ENCODE results near the gene PNPO.

The PNPO gene

DNA sequence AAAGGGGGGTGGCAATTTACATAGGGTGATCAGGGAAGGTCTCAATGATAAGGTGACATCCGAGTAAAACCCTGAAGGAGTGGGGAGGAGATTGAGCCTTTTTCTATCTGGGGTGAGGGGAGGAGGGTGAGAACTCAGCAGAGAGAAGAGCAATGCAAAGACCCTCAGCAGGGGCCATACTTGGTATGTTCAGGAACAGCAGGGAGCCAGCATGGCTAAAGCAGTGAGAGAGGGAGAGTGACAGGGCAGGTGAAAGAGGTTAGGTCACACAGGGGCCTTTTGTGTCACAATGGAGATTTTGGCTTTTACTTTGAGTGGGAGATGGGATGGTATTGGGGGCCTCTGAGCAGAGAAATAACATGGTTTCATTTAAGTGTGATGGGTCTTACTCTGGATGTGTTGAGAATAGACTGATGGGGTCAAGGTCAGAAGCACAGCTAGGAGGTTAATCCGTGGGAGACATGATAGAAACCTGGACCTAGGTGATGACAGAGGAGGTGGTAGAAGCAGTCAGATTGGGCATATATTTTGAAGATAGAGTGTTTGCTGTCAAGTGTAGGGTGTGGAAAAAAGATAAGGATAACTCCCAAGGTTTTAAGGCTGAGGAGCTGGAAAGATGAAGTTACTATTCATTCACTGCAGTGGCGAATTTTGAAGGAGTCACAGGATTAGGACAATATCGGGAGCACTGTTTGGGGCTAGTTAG, 39.2 kb upstream of the PNPO start:
- peaks cover 7% of the 10 kb centered on the region for H3K4me1 ChIP-seq (ENCODE audit: control insufficient read depth, insufficient read depth, low read length)
- WGBS (ENCODE audit: insufficient coverage, insufficient read length): no CpG with 5 or more reads among the region's 4 CpGs
- no peaks in the 10 kb centered on the region for H3K9me3 ChIP-seq (ENCODE audit: control insufficient read depth, insufficient read depth, low read length)
- no peaks in the 10 kb centered on the region for H3K27me3 ChIP-seq (ENCODE audit: control insufficient read depth, insufficient read depth, low read length)
- H3K36me3 ChIP-seq (ENCODE audit: control insufficient read depth, insufficient read depth, low read length): no peaks in the 10 kb centered on the region; the same call in 1 of the 2 replicates
- H3K4me3 ChIP-seq (ENCODE audit: low read length): no peak overlapping the region
- no peak overlapping the region for H3K27ac ChIP-seq (ENCODE audit: low read length)
- DNase-seq (ENCODE audit: low read depth, low spot score): peak; percentile 35

DNA sequence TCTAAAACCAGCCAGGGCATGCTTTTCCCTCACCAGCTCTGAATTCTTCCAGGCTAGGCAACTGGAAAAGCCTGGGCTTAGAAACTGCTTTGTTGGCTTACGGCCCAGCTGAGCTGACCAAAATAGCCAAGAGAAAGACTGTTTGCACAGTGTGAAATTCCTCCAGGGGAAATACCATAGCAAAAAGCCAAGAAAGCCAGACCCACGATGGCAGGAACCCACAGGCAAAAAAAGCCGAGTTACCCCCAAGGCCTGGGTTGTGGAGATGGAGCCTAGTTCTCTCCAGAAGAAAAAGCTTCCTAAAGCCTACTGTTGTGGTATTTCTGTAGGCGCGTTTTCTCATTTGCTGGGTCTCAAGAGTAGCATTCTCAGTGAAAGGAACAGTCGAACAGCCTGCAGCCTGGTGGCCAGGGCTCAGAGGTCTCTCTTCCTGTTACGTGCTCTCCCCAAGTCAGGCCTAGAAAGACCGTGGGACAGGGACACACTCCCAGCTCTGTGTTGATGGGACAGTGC, 36.1 kb upstream of the PNPO start:
- Histone ChIP-seq H3K4me1 (ENCODE audit: control insufficient read depth, insufficient read depth, low read length) (peaks cover 7% of the 10 kb centered on the region), H3K27ac (ENCODE audit: low read length) (no peak overlapping the region), H3K9me3 (ENCODE audit: control insufficient read depth, insufficient read depth, low read length) (no peaks in the 10 kb centered on the region), H3K27me3 (ENCODE audit: control insufficient read depth, insufficient read depth, low read length) (no peaks in the 10 kb centered on the region), H3K36me3 (ENCODE audit: control insufficient read depth, insufficient read depth, low read length) (no peaks in the 10 kb centered on the region; the same call in 1 of the 2 replicates), H3K4me3 (ENCODE audit: low read length) (no peak overlapping the region)
- WGBS (ENCODE audit: insufficient coverage, insufficient read length): no CpG with 5 or more reads among the region's 8 CpGs
- DNase-seq (ENCODE audit: low read depth, low spot score): no peak

- Histone ChIP-seq H3K9me3 (ENCODE audit: control insufficient read depth, insufficient read depth, low read length) (no peaks in the 10 kb centered on the region), H3K36me3 (ENCODE audit: control insufficient read depth, insufficient read depth, low read length) (no peaks in the 10 kb centered on the region; the same call in 1 of the 2 replicates), H3K27me3 (ENCODE audit: control insufficient read depth, insufficient read depth, low read length) (no peaks in the 10 kb centered on the region), H3K27ac (ENCODE audit: low read length) (no peak overlapping the region), H3K4me1 (ENCODE audit: control insufficient read depth, insufficient read depth, low read length) (peaks cover 5% of the 10 kb centered on the region), H3K4me3 (ENCODE audit: low read length) (no peak overlapping the region)
- WGBS (ENCODE audit: insufficient coverage, insufficient read length): no CpG with 5 or more reads among the region's 3 CpGs
- no peak for DNase-seq (ENCODE audit: low read depth, low spot score)
These were observed 34.9 kb upstream of the PNPO start for GRCh38 chr17:47906443-47906842.

GRCh38 chr17:47907932-47908562, 33.3 kb upstream of the PNPO start:
- Histone ChIP-seq H3K27me3 (ENCODE audit: control insufficient read depth, insufficient read depth, low read length) (no peaks in the 10 kb centered on the region), H3K36me3 (ENCODE audit: control insufficient read depth, insufficient read depth, low read length) (no peaks in the 10 kb centered on the region; the same call in 1 of the 2 replicates), H3K9me3 (ENCODE audit: control insufficient read depth, insufficient read depth, low read length) (no peaks in the 10 kb centered on the region), H3K4me1 (ENCODE audit: control insufficient read depth, insufficient read depth, low read length) (peaks cover 2% of the 10 kb centered on the region; the same call in 1 of the 2 replicates), H3K27ac (ENCODE audit: low read length) (no peak overlapping the region), H3K4me3 (ENCODE audit: low read length) (no peak overlapping the region)
- DNase-seq (ENCODE audit: low read depth, low spot score): no peak
- WGBS (ENCODE audit: insufficient coverage, insufficient read length): no CpG with 5 or more reads among the region's 8 CpGs

- Histone ChIP-seq H3K27me3 (ENCODE audit: control insufficient read depth, insufficient read depth, low read length) (no peaks in the 10 kb centered on the region), H3K9me3 (ENCODE audit: control insufficient read depth, insufficient read depth, low read length) (no peaks in the 10 kb centered on the region), H3K36me3 (ENCODE audit: control insufficient read depth, insufficient read depth, low read length) (peaks cover 5% of the 10 kb centered on the region), H3K4me1 (ENCODE audit: control insufficient read depth, insufficient read depth, low read length) (no peaks in the 10 kb centered on the region), H3K4me3 (ENCODE audit: low read length) (no peak overlapping the region), H3K27ac (ENCODE audit: low read length) (no peak overlapping the region)
- DNase-seq (ENCODE audit: low read depth, low spot score): no peak
- WGBS (ENCODE audit: insufficient coverage, insufficient read length): no CpG with 5 or more reads among the region's 2 CpGs
These were observed 28.3 kb upstream of the PNPO start for GRCh38 chr17:47913050-47913449.

DNA sequence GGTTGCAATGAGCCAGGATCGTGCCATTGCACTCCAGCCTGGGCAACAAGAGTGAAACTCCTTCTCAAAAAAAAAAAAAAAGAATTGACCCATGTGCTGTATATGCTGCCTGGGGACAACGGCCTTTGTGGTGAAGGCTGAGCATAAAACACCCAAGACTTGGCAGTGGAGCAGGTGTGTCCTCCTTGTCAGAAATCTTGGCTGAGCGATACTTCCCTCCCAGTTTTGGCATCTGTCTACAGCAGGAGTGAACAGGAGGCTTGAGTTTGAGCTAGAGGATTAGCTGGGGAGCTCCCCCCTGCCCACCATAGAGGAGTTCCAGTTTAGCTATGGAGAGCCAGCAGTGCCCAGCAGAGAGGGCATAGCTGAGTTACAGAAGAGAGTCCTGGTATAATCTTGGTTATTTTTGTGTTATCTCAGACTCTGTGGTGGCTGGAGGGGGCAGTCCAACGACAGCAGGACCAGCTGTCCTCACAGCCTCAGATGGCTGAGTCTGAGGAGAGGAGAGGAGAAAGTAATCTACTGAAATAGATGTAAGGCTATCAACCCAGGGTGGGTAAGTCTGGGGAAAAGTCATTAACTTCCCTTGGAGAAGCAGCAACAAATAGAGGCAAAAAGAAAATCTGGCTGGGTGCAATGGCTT, 26.9 kb upstream of the PNPO start:
- no peak for DNase-seq (ENCODE audit: low read depth, low spot score)
- Histone ChIP-seq H3K4me1 (ENCODE audit: control insufficient read depth, insufficient read depth, low read length) (no peaks in the 10 kb centered on the region), H3K27me3 (ENCODE audit: control insufficient read depth, insufficient read depth, low read length) (no peaks in the 10 kb centered on the region), H3K36me3 (ENCODE audit: control insufficient read depth, insufficient read depth, low read length) (peaks cover 5% of the 10 kb centered on the region), H3K27ac (ENCODE audit: low read length) (no peak overlapping the region), H3K4me3 (ENCODE audit: low read length) (no peak overlapping the region), H3K9me3 (ENCODE audit: control insufficient read depth, insufficient read depth, low read length) (no peaks in the 10 kb centered on the region)
- no CpG with 5 or more reads among the region's 4 CpGs for WGBS (ENCODE audit: insufficient coverage, insufficient read length)

GRCh38 chr17:47915776-47916398, 25.5 kb upstream of the PNPO start:
- no CpG with 5 or more reads among the region's 12 CpGs for WGBS (ENCODE audit: insufficient coverage, insufficient read length)
- Histone ChIP-seq H3K27me3 (ENCODE audit: control insufficient read depth, insufficient read depth, low read length) (no peaks in the 10 kb centered on the region), H3K4me1 (ENCODE audit: control insufficient read depth, insufficient read depth, low read length) (no peaks in the 10 kb centered on the region), H3K36me3 (ENCODE audit: control insufficient read depth, insufficient read depth, low read length) (peaks cover 5% of the 10 kb centered on the region), H3K4me3 (ENCODE audit: low read length) (no peak overlapping the region), H3K27ac (ENCODE audit: low read length) (no peak overlapping the region), H3K9me3 (ENCODE audit: control insufficient read depth, insufficient read depth, low read length) (no peaks in the 10 kb centered on the region)
- DNase-seq (ENCODE audit: low read depth, low spot score): no peak

DNA sequence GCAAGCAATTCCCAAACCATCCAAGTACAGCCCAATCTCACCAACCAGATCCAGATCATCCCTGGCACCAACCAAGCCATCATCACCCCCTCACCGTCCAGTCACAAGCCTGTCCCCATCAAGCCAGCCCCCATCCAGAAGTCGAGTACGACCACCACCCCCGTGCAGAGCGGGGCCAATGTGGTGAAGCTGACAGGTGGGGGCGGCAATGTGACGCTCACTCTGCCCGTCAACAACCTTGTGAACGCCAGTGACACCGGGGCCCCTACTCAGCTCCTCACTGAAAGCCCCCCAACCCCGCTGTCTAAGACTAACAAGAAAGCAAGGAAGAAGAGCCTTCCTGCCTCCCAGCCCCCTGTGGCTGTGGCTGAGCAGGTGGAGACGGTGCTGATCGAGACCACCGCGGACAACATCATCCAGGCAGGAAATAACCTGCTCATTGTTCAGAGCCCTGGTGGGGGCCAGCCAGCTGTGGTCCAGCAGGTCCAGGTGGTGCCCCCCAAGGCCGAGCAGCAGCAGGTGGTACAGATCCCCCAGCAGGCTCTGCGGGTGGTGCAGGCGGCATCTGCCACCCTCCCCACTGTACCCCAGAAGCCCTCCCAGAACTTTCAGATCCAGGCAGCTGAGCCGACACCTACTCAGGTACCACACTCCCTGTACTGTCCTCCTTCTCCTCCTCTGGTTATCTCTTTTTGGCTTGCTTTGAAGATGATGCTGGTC, 24.7 kb upstream of the PNPO start:
- DNase-seq (ENCODE audit: low read depth, low spot score): no peak
- H3K9me3 ChIP-seq (ENCODE audit: control insufficient read depth, insufficient read depth, low read length): no peaks in the 10 kb centered on the region
- no peaks in the 10 kb centered on the region for H3K27me3 ChIP-seq (ENCODE audit: control insufficient read depth, insufficient read depth, low read length)
- WGBS (ENCODE audit: insufficient coverage, insufficient read length): no CpG with 5 or more reads among the region's 19 CpGs
- no peak overlapping the region for H3K27ac ChIP-seq (ENCODE audit: low read length)
- H3K4me1 ChIP-seq (ENCODE audit: control insufficient read depth, insufficient read depth, low read length): no peaks in the 10 kb centered on the region
- peaks cover 5% of the 10 kb centered on the region for H3K36me3 ChIP-seq (ENCODE audit: control insufficient read depth, insufficient read depth, low read length)
- H3K4me3 ChIP-seq (ENCODE audit: low read length): no peak overlapping the region

- H3K27me3 ChIP-seq (ENCODE audit: control insufficient read depth, insufficient read depth, low read length): no peaks in the 10 kb centered on the region
- H3K4me3 ChIP-seq (ENCODE audit: low read length): no peak overlapping the region
- H3K36me3 ChIP-seq (ENCODE audit: control insufficient read depth, insufficient read depth, low read length): peaks cover 5% of the 10 kb centered on the region
These were observed 23.8 kb upstream of the PNPO start for GRCh38 chr17:47917581-47917980.

GRCh38 chr17:47918006-47918405, 23.4 kb upstream of the PNPO start:
- H3K36me3 ChIP-seq (ENCODE audit: control insufficient read depth, insufficient read depth, low read length): peaks cover 7% of the 10 kb centered on the region

More at GRCh38 chr17:47917581-47917980, 23.8 kb upstream of the PNPO start:
- Histone ChIP-seq H3K4me1 (ENCODE audit: control insufficient read depth, insufficient read depth, low read length) (no peaks in the 10 kb centered on the region), H3K27ac (ENCODE audit: low read length) (no peak overlapping the region), H3K9me3 (ENCODE audit: control insufficient read depth, insufficient read depth, low read length) (no peaks in the 10 kb centered on the region)
- no CpG with 5 or more reads among the region's 2 CpGs for WGBS (ENCODE audit: insufficient coverage, insufficient read length)
- DNase-seq (ENCODE audit: low read depth, low spot score): no peak

More at GRCh38 chr17:47918006-47918405, 23.4 kb upstream of the PNPO start:
- Histone ChIP-seq H3K4me3 (ENCODE audit: low read length) (no peak overlapping the region), H3K27me3 (ENCODE audit: control insufficient read depth, insufficient read depth, low read length) (no peaks in the 10 kb centered on the region), H3K9me3 (ENCODE audit: control insufficient read depth, insufficient read depth, low read length) (no peaks in the 10 kb centered on the region), H3K4me1 (ENCODE audit: control insufficient read depth, insufficient read depth, low read length) (no peaks in the 10 kb centered on the region), H3K27ac (ENCODE audit: low read length) (no peak overlapping the region)
- no CpG with 5 or more reads among the region's 2 CpGs for WGBS (ENCODE audit: insufficient coverage, insufficient read length)
- DNase-seq (ENCODE audit: low read depth, low spot score): no peak
